ENCODE results near the gene CMC4.
A peak's percentile ranks its signal among the peaks of the same experiment; 100 is the strongest.

CMC4 gene

GRCh38 chrX:155052738-155053498, 18.0 kb downstream of the CMC4 start:
- DNase-seq: no peak
- H3K27me3 ChIP-seq (ENCODE audit: insufficient read depth, low read depth, severe bottlenecking): no peaks in the 10 kb centered on the region
- TF ChIP-seq CTCF (IDR thresholded peaks at IDR 0.05; ENCODE audit: low read depth, low read length): no peak

GRCh38 chrX:155048977-155049619, 21.8 kb downstream of the CMC4 start:
- peak; percentile 95 for TF ChIP-seq CTCF (IDR thresholded peaks at IDR 0.05; ENCODE audit: low read depth, low read length)
- Histone ChIP-seq H3K9me3 (ENCODE audit: severe bottlenecking) (no peaks in the 10 kb centered on the region), H3K27me3 (ENCODE audit: insufficient read depth, low read depth, severe bottlenecking) (no peaks in the 10 kb centered on the region), H3K4me3 (ENCODE audit: low read depth, low read length) (no peak overlapping the region), H3K36me3 (peaks cover 15% of the 10 kb centered on the region), H3K27ac (no peak overlapping the region)
- peak; percentile 77 for DNase-seq

More at GRCh38 chrX:155052738-155053498, 18.0 kb downstream of the CMC4 start:
- H3K27ac ChIP-seq: no peak overlapping the region
- no peaks in the 10 kb centered on the region for H3K9me3 ChIP-seq (ENCODE audit: severe bottlenecking)
- peaks cover 26% of the 10 kb centered on the region for H3K36me3 ChIP-seq
- no peak overlapping the region for H3K4me3 ChIP-seq (ENCODE audit: low read depth, low read length)

GRCh38 chrX:155046811-155047528, 24.0 kb downstream of the CMC4 start:
- Histone ChIP-seq H3K4me3 (ENCODE audit: low read depth, low read length) (no peak overlapping the region), H3K36me3 (peaks cover 9% of the 10 kb centered on the region), H3K27ac (no peak overlapping the region), H3K27me3 (ENCODE audit: insufficient read depth, low read depth, severe bottlenecking) (no peaks in the 10 kb centered on the region), H3K9me3 (ENCODE audit: severe bottlenecking) (no peaks in the 10 kb centered on the region)
- no peak for DNase-seq
- no peak for TF ChIP-seq CTCF (IDR thresholded peaks at IDR 0.05; ENCODE audit: low read depth, low read length)

GRCh38 chrX:155046129-155046810, 24.7 kb downstream of the CMC4 start:
- Histone ChIP-seq H3K27ac (no peak overlapping the region), H3K27me3 (ENCODE audit: insufficient read depth, low read depth, severe bottlenecking) (no peaks in the 10 kb centered on the region), H3K4me3 (ENCODE audit: low read depth, low read length) (no peak overlapping the region), H3K36me3 (peaks cover 2% of the 10 kb centered on the region), H3K9me3 (ENCODE audit: severe bottlenecking) (no peaks in the 10 kb centered on the region)
- TF ChIP-seq CTCF (IDR thresholded peaks at IDR 0.05; ENCODE audit: low read depth, low read length): no peak
- DNase-seq: no peak

- Histone ChIP-seq H3K4me3 (ENCODE audit: low read depth, low read length) (no peak overlapping the region), H3K27ac (no peak overlapping the region), H3K9me3 (ENCODE audit: severe bottlenecking) (peaks cover 7% of the 10 kb centered on the region), H3K36me3 (peaks cover 24% of the 10 kb centered on the region), H3K27me3 (ENCODE audit: insufficient read depth, low read depth, severe bottlenecking) (no peaks in the 10 kb centered on the region)
- no peak for TF ChIP-seq CTCF (IDR thresholded peaks at IDR 0.05; ENCODE audit: low read depth, low read length)
- no peak for DNase-seq
Observed at GRCh38 chrX:155035688-155036087, 35.2 kb downstream of the CMC4 start.

Data from WERI-Rb-1 (cell line).